ENCODE results near the gene FGB.
"Not testable (repeated sequence)": the region's sequence is repeated elsewhere in the genome, so short reads cannot be mapped to it uniquely, and the experiment has no call there.

The FGB gene

DNA sequence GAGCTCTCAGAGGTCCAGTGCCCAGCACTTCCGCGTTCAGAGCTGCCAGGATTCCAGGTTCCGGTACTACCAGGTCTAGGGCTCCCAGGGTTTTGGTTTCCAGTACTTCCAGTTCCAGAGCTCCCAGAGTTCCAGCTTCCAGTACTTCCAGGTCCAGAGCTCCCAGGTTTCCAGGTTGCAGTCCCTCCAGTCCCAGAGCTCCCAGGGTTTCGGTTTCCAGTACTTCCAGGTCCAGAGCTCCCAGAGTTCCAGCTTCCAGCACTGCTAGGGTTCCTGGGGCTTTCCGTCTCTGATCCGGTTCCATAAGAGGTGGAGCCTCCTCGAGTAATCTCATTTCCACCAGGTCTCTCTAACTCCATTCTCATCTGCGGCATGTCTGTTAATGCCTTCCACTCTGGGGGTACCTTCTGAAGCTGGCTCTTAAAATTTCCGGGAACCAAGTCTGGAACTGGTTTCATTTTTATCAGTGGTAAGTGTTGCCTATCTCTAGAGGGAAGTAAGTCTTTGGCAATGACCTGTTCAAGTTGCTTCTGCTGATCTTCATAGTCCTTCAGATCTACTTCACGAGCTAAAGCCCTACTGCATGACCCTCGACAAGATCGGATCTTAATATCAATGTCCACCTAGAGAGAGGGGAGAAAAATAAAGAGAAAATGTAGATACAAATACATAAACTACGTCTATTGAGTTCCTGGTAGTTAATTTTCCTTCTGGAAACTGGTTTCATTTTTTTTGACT lies 23.7 kb downstream of the FGB start:
- no peak for DNase-seq (ENCODE audit: low read depth)
- no peak overlapping the region for H3K4me3 ChIP-seq (replicated peaks; ENCODE audit: low read depth, low read length)
- TF ChIP-seq, protein P1, sequence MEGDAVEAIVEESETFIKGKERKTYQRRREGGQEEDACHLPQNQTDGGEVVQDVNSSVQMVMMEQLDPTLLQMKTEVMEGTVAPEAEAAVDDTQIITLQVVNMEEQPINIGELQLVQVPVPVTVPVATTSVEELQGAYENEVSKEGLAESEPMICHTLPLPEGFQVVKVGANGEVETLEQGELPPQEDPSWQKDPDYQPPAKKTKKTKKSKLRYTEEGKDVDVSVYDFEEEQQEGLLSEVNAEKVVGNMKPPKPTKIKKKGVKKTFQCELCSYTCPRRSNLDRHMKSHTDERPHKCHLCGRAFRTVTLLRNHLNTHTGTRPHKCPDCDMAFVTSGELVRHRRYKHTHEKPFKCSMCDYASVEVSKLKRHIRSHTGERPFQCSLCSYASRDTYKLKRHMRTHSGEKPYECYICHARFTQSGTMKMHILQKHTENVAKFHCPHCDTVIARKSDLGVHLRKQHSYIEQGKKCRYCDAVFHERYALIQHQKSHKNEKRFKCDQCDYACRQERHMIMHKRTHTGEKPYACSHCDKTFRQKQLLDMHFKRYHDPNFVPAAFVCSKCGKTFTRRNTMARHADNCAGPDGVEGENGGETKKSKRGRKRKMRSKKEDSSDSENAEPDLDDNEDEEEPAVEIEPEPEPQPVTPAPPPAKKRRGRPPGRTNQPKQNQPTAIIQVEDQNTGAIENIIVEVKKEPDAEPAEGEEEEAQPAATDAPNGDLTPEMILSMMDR (IDR thresholded peaks at IDR 0.05; ENCODE audit: low read length, missing control alignments): no peak

DNA sequence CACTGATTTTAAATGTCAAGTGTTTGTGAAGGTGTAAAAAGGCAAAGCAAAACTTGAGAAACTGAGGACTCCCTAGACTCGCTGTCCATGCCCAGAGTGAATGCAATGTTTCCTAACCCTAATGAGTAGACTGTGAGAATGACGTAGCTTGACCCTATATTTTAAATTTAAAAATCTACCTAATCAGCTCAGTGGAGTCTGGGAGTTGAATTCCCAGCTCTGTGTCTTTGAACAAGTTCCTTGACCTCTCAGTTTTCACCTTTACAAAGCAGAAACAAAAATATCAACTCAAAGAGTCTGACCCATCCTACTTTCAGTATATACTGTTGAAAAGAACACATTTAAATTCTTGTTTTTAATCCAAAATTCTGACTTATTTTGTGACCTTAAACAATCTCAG lies 25.4 kb downstream of the FGB start:
- no peak for DNase-seq (ENCODE audit: low read depth)
- no peak overlapping the region for H3K4me3 ChIP-seq (replicated peaks; ENCODE audit: low read depth, low read length)
- TF ChIP-seq, protein P1 (IDR thresholded peaks at IDR 0.05; ENCODE audit: low read length, missing control alignments): no peak

DNA sequence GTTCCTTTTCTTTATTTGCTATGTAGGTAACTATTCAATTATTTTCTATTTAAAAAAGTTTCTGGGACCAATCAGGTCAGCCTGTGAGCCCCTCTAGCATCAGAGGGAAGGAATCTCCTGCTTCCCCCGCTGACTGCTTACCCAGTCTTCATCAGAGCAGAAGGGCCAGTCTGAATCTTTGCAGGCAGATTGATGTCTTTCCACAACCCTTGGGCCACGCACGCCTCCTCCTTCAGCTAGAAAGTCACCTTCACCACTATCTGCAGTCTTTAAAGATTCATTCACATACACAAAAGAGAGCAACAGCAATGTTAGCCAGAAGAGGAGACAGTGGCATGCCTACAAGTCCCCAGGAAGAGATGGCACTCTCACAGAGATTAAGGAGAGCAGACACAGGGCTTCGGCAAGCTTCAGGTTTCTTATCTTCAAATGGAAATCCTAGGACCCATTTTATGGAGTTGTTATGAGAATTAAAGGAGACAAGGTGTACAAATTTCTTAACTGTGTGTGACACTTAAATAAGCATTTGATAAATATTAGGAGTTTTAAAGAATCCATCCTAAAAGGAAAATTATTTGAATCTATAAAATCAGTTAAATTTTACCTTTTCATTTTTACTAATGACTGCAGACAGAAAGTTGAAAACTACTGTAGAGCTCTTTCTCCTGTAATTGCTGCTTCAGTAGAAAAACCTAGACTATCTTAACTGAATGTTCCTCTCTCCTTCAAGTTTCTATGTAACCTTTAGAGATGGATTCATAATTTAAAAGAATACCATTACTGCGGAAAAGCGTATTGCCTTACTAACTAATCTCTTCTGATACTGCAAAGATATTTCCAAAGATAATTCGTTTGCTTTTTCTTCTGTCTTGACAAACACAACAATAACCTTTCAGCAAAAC lies 26.7 kb downstream of the FGB start:
- no peak overlapping the region for H3K4me3 ChIP-seq (replicated peaks; ENCODE audit: low read depth, low read length)
- TF ChIP-seq, protein P1 (IDR thresholded peaks at IDR 0.05; ENCODE audit: low read length, missing control alignments): no peak
- DNase-seq (ENCODE audit: low read depth): no peak

DNA sequence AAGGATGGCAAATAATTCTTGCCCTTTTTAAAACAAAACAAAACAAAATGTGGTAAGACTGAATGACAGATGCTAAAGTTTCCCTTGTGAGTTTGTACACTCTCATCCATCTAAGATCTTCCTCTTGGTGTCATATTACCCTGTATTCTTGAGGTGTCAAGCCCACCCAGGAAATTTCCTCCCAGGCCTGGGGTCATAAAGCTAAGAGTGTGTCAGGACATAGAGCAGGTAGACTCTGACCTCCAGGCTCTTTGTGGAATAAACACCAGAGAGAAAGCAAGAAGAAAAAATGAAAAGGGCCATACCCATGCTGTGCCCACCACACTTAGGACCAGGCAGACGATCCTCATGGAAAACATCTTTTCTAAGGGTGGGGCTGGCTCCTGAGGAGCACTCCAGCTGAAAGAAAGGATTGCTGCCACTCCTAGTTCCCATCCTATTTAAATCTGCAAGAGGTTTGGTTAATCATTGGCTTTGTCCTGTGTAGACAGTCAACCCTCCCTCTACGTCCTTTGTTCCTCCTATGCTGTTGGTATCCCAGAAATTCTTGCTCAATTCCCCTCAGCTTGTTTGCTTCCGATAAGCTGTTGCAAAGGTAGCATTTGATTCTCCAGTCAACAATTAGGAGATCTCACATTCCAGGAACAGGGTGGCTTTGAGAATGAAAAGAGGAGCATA lies 27.7 kb downstream of the FGB start, which contains the start of gene FGA:
Gene FGA (minus strand): TSS at position 414 of the 678 bp plus-strand sequence. CDS start 55 bp downstream, at position 359.
- no peak within 1 kb of the TSS for H3K4me3 ChIP-seq (replicated peaks; ENCODE audit: low read depth, low read length)
- DNase-seq (ENCODE audit: low read depth): no peak
- TF ChIP-seq, protein P1 (IDR thresholded peaks at IDR 0.05; ENCODE audit: low read length, missing control alignments): no peak

DNA sequence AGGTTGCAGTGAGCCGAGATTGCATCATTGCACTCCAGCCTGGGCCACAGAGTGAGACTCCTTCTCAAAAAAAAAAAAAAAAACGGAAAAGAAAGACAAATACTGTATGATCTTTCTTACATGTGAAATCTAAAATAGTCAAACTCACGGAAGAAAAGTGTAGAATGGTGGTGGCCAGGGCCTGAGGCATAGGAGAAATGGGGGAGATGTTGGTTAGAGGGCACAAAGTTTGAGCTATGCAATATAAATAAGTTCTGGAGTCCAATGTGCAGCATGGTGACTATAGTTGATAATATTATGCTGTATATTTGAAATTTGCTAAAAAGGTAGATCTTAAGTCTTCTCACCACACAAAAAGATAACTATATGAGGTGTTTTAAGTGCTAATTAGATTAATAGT lies 29.1 kb downstream of the FGB start:
- TF ChIP-seq, protein P1 (IDR thresholded peaks at IDR 0.05; ENCODE audit: low read length, missing control alignments): no peak
- no peak overlapping the region for H3K4me3 ChIP-seq (replicated peaks; ENCODE audit: low read depth, low read length)
- DNase-seq (ENCODE audit: low read depth): no peak

DNA sequence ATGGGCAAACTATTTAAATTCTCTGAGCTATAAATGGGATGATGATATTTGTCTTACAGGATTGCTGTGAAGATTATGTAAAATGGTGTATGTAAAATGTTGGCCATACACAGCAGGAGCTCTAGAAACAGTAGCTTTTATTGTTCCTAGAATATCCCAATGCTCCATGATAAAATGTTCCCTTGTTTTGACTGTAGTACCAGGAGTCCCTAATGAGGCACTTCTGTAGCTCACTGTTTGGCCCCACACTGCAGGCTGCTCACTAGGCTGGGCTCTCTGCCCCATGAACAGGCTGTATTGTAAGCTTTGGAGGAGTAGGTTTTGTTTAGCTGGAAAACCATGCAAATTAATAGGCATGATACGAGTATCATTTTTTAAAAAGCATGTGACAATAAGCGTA lies 31.1 kb downstream of the FGB start:
- TF ChIP-seq, protein P1 (IDR thresholded peaks at IDR 0.05; ENCODE audit: low read length, missing control alignments): no peak
- H3K4me3 ChIP-seq (replicated peaks; ENCODE audit: low read depth, low read length): no peak overlapping the region
- DNase-seq (ENCODE audit: low read depth): no peak

DNA sequence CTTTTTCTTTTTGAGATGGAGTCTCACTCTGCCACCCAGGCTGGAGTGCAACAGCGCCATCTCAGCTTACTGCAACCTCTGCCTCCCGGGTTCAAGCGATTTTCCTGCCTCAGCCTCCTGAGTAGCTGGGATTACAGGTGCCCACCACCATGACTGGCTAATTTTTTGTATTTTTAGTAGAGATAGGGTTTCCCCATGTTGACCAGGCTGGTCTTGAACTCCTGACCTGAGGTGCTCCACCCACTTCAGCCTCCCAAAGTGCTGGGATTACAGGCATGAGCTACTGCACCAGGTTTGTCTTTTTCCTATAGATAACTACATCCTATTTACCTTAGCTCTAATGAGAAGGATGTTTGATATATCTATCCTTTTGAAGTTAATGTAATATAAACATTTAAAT lies 31.5 kb downstream of the FGB start:
- not testable (repeated sequence) for DNase-seq (ENCODE audit: low read depth); H3K4me3 ChIP-seq (replicated peaks; ENCODE audit: low read depth, low read length)
